GM12892 (cell line): ENCODE data around the gene IMPDH1.

Experiments used
- POLR2A ChIP-seq: IDR thresholded peaks from 2 replicates; pipeline ENCODE4 v1.6.1; 2011; ENCODE audit warnings: low read depth, low read length, control low read depth
- POLR2AphosphoS5 ChIP-seq: IDR thresholded peaks from 2 replicates; pipeline ENCODE4 v1.6.1; 2011; ENCODE audit warnings: low read depth, low read length, control low read depth

DNA sequence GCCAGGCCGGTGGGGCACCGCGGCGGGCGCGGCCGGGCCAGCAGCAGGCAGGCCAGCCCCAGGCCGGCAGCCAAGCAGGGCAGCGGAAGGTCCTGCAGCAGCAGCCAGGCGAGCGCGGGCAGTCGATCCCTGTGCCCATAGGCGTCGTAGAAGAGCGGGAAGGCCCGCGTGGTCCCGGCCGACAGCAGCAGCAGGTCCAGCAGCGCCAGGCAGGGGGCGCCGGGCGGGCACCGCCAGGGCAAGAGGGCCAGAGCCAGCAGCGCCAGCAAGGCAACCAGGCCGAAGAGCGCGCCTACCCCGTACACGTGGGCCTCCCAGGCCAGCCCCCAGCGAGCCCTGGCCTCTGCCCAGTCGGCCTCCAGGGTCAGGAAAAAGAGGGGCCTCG, 57.6 kb downstream of the IMPDH1 start:
- TF ChIP-seq POLR2A (no peak), POLR2AphosphoS5 (no peak)
